Fibroblast of villous mesenchyme (primary cell): ENCODE data around the gene DUS3L. TPM values are rescaled to one million over a fixed set of nuclear protein-coding genes. Genes with fewer than 3 reads are reported as not detected.

ENCODE experiments used
- DNase-seq: peaks from one replicate; pipeline ENCODE4 v3.0.0-alpha.2; 2010; ENCODE audit warnings: low read depth
- H3K4me3 ChIP-seq: 2 replicates; pipeline ENCODE4 v1.5.1; 2011; ENCODE audit warnings: low read depth, mild to moderate bottlenecking, low read length
- total RNA-seq: library from RNA; depleted of rRNA; stranded (reverse); fragments of >200 nt; gene quantifications from 2 replicates; pipeline ENCODE4 v1.2.3, GENCODE V29; 2012
- TF ChIP-seq, protein P1 (sequence below): IDR thresholded peaks from 2 replicates; pipeline ENCODE4 v1.5.1; 2012; ENCODE audit warnings: low read depth, mild to moderate bottlenecking, low read length; ENCODE audit not compliant: insufficient read depth

Gene DUS3L
- total RNA-seq, 1 donor = 19.9 TPM

DNA sequence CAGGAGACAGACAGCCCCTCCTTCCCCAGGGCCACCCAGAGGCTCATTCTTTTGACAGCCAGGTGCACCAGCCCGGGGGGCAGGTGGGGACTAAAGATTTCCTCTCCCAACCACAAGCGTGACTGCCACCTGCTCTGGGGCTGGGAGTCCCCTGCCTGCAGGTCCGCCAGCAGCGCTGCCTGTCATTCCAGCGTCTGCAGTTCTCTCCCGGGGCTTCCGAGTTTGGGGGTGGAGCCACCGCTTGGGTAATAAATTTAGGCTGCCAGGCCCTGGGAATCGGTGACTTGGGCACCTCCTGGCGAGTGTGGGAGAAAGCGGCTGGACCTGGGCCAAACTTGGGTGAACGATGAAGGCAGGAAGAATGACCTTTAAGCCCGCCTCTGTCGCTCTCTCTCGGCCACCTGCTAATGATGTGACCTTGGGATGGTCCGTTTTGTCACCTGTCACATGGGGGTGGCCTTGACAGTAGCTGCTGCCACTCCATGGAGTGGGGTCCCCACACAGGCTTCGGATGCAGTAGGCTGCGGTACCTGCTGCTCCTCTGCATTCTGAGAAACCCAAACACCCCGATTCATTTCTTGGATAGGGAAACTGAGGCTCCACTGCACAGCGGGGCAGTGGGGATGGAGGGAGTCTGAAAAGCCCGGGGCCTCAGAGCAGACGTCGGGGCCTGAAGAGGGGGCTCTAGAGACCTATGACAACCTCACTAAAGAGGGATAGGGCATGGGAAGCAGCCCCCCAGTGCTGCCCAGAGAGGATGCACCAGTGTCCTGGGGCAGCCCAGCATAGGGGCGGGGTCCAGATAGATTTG, 35.8 kb upstream of the DUS3L start:
- DNase-seq = peak; percentile 44
- H3K4me3 ChIP-seq = peak overlapping the region; percentile 49
- TF ChIP-seq, protein P1, sequence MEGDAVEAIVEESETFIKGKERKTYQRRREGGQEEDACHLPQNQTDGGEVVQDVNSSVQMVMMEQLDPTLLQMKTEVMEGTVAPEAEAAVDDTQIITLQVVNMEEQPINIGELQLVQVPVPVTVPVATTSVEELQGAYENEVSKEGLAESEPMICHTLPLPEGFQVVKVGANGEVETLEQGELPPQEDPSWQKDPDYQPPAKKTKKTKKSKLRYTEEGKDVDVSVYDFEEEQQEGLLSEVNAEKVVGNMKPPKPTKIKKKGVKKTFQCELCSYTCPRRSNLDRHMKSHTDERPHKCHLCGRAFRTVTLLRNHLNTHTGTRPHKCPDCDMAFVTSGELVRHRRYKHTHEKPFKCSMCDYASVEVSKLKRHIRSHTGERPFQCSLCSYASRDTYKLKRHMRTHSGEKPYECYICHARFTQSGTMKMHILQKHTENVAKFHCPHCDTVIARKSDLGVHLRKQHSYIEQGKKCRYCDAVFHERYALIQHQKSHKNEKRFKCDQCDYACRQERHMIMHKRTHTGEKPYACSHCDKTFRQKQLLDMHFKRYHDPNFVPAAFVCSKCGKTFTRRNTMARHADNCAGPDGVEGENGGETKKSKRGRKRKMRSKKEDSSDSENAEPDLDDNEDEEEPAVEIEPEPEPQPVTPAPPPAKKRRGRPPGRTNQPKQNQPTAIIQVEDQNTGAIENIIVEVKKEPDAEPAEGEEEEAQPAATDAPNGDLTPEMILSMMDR = peak; percentile 19

DNA sequence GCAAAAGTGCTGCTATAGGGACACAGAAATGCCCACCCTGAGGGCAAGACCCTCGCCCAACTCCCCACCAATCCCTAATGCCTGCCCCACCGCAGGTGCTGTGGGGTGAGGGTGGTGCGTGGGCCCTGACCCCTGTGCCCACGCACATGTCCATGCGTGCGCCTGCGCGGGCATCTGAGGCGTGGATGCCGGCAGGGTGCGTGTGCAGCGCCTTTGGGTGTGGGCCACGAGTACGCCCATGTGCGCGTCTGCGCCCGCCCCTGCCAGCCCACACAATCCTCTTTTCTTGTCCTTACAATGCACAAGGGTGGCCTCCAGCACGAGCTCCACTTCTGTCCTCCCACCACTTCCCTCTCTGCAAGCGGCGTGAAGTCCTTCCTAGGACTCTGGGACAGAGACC, 34.2 kb upstream of the DUS3L start:
- H3K4me3 ChIP-seq = no peak overlapping the region
- DNase-seq = no peak
- TF ChIP-seq, protein P1 = no peak

DNA sequence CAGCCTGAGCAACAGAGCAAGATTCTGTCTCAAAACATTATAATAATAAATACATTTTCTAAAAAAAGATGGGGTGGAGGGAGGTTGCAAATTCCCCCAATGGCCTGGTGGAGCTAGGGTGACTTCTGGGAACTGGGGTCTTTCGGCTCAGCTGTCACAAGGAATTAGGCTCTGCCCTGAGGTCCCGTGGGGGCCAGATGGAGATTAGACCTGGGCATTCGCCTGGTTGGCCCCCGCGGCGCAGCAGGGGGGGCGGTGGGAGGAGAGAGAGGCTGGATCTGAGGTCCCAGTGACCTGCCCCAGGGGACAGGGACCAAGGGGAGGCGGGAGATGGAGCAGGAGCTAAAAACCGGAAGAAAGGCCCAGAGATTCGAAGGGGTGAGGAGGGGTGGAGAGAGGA, 33.8 kb upstream of the DUS3L start:
- no peak overlapping the region for H3K4me3 ChIP-seq

DNA sequence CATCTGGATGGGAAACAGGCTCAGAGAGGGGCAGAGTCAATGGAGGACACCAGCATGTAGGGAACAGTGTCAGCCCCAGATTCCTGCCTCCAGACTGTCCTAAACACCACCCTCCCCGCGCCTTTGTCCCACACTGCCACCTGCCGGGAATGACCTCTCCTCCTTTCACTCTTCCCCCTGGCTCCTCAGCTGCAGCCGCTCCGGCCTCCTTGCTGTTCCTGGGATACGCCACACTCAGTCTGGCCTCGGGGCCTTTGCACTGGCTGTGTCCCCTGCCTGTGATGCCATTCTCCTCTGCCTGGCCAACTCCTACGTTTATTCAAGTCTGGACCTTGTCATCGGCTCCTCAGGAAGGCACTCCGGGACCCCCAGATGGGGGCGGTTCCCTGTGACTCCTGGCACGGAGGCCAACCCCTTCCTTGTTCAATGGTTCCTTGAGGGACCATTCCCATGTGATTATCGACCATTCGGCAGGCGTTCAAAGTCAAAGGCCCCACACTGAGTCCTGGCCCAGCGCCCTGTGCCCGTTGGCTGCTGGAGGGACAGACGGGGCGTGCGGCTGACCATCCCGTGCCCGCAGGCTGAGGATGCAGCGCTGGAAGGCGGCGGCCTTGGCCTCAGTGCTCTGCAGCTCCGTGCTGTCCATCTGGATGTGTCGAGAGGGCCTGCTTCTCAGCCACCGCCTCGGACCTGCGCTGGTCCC, 32.8 kb upstream of the DUS3L start:
- H3K4me3 ChIP-seq = no peak overlapping the region
- no peak for DNase-seq
- TF ChIP-seq, protein P1 = peak; percentile 39

More for the DNA sequence above, 33.8 kb upstream of the DUS3L start:
- TF ChIP-seq, protein P1 = no peak
- DNase-seq = no peak

DNA sequence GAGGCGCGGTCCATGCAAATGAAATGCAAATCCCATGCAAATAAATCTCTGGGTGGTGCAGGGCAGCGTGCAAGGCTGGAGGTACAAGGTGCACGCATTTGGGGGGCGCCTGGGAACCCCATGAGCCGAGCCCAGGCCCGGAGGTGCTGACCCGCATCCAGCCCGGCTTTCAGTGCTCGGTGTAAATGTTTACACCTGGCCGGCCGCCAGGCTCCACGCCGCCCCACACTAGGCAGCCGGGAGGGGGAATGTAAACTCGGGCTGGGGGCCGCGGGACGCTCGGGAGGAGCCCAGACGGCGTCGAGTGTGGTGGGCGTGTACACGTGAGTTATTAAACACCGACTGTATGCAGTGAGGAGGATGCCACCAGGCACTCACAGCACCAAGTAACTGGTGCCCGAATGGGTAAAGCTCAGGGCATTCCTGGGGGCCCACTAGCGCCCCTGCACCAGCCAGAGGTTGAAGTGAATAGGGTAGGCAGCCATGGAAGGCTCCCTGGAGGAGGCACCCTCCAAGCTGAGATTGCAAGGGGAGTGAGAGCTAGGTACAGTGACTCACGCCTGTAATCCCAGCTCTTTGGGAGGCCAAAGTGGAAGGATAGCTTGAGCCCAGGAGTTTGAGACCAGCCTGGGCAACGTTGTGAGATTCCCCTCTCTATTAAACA, 31.4 kb upstream of the DUS3L start:
- DNase-seq = no peak
- no peak overlapping the region for H3K4me3 ChIP-seq
- TF ChIP-seq, protein P1 = no peak

DNA sequence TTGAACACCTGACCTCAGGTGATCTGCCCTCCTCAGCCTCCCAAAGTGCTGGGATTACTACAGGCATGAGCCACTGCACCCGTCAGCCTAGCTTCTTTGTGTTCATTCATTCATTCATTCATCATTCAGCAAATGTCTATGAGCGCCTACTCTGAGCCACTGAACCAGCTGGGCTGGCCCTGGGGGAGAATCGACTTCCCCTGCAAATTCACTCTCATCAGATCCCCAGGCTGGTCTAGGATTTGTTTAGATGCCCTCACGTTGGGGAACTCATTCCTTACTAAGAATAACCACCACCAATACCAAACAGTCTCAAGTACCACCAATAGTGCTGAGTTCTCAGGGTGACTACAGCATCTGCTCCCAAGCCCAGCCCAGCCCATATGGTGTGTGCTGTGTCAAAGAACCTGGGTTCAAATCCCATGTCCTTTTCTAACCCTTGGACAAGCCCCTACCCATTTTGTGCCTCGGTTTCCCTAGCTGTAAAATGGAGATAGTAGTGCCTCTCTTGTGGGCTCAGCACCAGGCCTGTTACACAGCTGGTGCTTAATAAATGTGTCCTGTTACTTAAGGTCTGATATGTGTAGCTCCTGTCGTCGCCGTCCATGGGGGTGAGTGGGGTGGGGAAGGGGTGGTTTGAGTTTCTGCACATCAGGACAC, 30.7 kb upstream of the DUS3L start:
- no peak for DNase-seq
- TF ChIP-seq, protein P1 = no peak
- no peak overlapping the region for H3K4me3 ChIP-seq
